Stimulated activated CD4-positive, alpha-beta T cell treated with anti-CD3 and anti-CD28 coated beads, Interleukin-15, amount 100 ng/mL, for 24 hours (primary cell): ENCODE results near the gene TWF2.
A peak's percentile ranks its signal among the peaks of the same experiment; 100 is the strongest.

ENCODE experiments used
- DNase-seq: peaks from one replicate; pipeline ENCODE4 v3.0.0-alpha.2; 2020

TWF2 gene

DNA sequence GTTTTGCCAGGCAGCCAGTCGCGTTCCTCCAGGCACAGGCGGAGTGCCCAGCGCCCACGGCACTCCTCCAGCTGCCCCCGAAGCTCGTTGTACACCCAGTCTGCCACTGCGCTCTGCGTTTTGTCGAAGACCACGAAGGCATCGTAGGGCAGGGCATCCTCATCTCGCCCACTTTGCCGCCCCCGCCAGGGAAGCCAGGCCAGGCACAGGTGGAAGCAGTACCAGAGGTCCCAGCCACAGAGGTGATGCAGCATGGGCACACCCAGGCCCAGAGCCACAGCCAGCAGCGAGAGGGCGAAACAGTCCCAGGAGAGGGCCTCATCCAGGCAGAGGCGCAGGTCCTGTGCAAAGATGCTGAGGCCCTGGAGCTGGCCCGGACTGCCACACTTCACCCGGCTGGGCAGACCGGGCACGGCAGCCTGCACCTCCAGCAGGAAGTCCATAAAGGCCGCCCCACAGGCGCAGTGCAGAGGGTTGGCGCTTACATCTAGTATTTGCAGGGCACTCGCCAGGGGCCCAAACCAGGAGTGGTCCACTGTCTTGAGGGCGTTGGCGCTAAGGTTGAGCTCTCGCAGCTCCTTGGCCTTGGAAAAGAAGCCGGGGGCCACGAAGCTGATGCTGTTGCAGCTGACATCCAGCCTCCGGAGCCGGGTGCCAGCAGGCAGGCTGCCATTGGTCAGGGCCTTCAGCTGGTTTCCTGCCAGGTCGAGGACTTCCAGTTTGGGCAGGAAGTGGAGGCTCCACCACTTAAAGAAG, 17.2 kb downstream of the TWF2 start:
- peak; percentile 57 for DNase-seq

DNA sequence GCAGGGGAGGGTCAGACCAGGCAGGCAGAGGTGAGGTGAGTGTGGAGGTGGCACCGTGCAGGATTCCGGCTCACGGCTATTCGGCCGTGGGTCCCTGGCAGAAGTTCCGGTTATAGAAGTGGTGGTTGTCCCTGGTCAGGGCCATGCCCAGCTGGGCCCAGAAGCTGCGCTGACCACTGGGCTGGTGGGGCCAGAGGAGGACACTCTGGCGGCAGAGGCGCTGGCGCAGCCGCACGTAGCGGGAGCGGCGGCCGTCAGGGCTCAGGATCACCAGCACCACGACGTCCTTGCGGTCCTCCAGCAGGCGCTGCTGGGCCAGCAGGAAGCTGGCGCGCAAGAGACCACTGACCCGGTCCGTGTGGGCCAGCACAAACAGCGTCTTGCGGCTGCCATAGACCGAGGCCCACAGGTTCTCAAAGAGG, 17.8 kb downstream of the TWF2 start:
- no peak for DNase-seq

DNA sequence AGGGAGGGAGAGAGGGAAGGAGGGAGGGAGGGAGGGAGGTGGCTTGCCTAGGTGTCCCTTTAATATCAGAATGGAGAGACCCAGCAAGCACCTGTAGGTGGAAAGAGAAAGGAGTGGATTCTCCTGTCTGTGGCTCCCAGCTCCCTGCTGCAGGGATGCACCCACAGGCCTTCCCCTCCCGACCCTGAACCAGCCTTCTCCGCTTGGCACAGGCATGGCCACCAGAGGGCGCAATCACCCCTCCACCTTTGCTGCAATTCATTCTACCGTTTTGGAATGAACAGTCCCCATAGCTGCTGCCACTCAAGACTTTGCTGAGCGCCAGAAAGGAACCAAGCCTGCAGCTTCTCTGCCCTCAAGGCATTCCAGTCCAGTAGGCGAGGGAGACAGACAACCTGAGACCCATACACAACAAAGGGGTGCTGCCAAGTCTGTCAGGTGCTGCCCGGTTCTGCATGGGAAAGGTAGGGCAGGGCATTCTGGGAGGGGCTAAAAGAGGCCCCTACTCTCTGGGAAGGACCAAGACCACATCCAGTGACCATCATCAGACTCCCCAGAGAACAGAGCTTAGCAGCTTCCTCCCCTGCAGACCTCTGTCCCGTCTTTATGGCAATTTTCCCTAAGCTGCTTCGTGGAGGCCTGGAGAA, 18.5 kb downstream of the TWF2 start:
- DNase-seq = peak; percentile 93

DNA sequence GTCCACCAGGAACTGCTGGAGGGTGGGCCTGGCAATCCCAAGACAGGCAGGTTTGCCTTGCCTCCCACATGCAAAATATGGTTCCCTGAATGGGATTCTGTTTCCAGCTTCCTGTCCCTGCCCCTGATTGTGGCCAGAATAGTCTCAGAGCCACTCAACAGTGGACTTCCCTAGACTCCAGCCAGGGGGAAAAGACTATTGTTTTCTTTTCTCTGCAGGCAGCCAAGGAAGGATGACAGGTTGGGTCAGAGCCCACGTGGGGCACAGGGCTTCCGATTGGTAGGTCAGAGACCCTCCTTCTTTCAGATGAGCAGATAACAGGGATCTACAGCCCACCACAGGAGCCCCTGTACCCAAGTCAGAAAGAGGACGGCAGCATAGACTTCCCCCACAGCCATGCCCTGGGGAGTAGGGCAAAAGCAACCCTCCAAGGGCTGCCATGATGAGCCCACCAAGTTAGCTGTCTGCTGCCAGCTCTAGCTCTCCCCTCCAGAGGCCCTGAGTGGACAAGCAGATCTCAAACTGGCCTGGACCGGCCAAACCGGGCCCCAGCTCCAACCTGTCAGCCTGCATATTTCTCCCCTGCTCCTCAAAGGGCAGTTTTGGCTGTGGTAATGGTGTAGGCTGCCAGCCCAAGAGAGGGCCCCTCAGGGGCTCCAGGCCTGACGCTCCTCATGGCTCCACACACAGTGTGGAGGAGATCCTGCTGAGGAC, 19.9 kb downstream of the TWF2 start:
- DNase-seq = no peak

DNA sequence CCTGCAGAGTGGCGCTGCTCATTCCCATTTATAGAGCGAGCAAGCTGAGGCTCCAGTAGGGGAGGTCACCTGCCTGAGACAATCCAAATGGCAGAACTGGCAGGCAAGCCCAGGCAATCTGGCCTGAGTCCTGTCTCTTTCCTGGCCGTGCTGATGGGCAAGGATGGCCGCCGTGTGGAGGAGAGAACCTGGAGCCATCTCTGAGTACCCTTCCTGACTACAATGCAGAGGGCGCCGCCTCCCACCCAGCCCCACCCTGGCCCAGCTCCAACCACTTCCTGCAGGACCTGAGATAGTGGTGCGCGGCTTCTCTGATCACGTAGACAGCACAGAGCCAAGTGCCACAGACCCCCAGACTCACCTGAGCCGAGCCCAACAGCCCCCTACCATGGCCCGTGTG, 20.5 kb downstream of the TWF2 start:
- DNase-seq = peak; percentile 48

DNA sequence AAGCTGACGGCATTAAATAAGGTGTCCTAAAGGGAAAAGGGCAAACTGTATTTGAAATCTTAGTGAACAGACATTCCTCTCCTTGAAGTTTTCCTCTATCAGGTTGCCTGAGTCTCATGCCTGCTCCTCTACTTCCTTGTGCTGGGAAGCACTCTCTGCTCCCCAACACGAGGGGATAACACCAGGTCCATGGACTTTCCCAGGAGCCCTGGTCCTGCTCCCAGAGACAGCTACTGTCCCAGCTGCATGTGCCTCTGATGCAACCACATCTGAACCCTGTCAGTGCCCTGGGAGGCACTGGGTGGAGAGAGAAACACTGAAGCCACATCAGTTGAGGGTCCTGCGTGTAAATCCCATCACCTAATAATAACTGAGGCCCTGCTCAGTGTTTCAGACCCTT, 20.9 kb downstream of the TWF2 start:
- no peak for DNase-seq

DNA sequence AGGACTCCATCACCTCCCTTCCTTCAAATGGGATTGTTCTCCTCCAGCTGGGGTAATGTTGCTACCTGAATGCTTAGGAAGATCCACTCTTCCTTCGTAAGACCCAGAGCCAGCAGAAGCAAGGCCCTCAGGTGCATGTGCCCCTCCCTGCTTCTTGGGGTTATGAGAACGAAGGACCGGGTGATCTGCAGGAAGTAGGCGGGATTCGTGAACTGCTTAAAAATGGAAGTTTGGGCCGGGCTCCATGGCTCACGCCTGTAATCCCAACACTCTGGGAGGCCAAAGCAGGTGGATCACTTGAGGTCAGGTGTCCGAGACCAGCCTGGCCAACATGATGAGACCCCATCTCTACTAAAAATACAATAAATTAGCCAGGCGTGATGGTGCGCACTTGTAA, 21.6 kb downstream of the TWF2 start:
- no peak for DNase-seq

DNA sequence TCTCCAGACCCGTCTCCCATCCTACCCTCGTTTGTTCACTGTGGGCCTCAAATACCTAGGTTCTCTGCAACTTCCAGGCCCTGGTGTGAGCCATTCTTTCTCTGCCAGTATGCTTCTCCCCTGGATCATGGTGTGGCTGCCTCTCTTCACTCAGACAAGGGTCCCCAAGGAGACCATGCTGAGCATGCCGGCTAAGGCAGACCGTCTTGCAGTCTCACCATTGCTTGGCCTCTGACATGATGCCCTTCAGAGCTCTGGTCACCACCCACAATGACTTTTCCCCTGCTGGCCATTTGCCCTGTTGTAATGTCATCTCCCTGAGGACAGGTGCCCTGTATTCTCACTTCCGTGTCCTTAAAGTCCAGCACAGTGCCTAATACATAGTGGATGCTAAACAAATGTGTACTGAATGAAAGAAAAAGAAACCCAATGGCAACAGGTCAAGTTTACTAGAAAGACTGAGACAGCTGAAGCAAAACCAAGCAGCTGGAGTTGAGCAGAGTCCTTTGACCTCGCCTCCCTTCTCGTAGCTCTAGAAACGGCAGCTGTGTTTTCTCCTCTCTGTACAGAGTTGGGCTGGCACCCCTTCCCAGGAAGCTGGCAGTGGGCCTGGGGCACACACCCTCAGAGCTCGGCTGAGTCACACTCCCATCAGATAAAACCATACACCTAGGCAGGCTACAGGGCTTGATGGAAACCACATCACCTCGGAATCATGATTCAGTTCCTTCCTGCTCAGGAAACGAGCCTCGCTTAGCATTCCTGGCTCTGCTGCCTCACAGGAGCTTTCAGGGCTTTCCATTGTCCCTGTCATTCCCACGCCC, 22.2 kb downstream of the TWF2 start:
- DNase-seq = peak; percentile 72

DNA sequence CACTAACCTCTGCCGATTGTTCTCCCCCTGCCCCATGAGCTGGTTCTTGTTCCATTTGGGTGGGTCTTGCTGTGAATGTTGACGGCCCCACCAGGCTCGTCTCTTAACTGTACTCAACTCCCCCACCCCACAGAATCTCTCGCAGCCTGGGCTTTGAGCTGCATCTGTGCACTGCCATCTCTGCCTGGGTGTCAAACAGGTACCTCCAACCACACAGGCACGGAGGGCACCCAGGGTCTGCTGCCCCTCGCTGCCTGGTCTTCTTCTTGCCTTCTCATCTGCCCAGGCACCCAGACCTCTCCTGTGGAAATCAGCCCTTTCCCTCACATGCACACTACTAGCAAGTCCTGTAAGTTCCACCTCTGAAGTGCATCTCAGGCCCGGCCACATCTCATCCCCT, 23.6 kb downstream of the TWF2 start:
- no peak for DNase-seq

DNA sequence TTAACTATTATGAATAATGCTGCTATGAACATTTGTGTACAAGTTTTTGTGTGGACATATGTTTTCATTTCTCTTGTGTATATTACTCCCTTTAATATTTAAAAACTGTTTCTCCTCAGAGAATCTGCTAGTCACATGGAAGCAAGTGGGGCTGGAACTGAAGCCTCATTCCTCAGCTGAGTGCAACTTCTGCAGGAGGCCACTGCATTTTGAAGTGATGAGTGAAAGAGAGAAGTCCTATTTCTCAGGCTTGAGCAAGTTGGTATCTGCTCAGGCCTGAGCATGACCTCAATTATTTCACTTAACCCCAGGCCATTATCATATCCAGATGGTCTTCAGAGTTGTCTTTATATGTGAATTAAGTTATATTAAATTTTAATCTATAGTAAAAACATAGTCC, 25.1 kb downstream of the TWF2 start:
- no peak for DNase-seq

DNA sequence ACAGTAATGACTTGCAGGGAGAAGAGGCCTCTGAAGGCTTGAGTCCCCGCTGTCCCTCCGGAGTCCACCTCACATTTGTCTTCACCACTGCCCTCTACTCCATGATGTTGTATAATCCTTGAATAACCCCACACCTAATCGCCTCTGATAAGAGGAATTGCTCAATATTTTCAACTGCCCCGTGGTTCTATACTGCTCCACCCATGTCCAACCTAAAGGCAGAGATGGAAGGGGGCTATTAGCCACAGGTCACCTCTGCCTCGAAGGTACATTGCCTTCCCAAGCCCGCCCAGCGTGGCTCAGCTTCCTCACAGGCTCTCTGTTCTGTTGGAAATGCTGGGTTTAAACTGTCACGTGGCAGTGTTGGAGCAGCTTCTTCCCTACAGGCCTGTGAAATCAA, 26.0 kb downstream of the TWF2 start:
- no peak for DNase-seq

DNA sequence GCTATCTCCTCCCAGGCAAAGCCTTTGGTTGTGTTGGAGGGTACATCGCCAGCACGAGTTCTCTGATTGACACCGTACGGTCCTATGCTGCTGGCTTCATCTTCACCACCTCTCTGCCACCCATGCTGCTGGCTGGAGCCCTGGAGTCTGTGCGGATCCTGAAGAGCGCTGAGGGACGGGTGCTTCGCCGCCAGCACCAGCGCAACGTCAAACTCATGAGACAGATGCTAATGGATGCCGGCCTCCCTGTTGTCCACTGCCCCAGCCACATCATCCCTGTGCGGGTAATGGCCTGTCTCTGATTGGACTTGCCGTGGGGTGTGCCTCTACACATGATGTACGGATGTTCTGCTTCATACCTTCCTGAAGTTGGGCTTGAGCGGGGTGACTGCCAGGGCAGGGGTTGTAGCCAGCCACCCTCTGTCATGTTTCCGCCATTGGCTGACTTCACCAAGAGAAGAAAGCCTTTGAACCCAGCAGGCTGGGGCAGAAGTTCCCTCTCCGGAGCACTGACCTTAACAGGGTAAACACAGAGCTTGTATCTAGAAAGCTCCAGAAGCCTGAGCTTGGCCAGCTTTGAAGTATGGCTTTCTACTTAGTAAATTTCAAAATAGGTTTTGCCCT, 27.6 kb downstream of the TWF2 start:
- no peak for DNase-seq

DNA sequence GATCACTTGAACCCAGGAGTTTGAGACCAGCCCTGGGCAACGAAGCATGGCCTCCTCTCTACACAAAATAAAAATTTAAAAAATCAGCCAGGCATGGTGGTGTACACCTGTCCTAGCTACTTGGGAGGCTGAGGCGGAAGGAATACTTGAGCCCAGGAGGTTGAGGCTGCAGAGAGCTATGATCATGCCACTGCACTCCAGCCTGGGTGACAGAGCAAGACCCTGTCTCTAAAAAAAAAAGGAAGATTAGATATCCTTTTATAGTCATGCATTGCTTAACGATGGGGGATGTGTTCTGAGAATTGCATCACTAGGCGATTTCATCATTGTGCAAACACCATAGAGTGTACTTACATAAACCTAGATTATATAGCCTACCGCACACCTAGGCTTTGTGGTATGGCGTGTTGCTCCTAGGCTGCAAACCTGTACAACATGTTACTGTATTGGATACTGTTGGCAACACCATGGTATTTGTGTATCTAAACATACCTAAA, 28.4 kb downstream of the TWF2 start:
- DNase-seq = no peak

DNA sequence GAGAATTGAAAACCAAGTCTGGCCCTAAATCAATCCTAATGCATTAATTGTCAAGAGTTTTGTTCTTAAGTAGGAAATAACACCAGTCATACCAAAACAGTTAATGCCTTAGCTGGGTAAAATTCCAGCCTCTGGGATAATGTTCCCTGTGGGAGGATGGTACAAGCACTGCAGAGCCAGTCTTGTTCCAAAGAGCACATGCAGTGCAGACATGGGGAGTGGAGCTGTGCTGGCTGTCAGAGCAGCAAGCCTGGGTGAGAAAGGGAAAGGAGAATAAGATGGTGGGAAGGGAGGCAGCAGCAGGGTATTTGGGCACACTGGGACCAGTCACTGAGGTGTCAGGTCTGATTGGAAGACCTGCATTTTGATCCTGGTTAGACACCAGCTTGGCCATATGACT, 28.9 kb downstream of the TWF2 start:
- no peak for DNase-seq

DNA sequence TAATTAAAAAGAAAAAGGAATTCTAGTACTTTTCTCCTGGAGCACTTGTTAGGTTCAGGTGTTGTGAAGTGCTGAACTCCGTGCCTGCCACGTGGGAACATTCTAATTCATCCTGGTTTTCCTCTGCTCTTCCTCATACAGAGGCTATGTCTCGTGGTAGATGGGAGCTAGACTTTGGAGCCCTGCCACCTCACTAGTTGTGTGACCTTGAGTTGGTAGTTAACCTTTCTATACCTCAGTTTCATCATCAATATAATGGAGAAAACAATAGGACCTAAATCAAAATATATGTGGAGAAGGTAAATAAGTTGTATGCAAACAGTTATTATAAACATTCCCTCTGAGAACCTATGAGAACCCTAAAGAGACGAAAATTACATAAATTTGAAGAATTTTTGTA, 30.4 kb downstream of the TWF2 start:
- no peak for DNase-seq

DNA sequence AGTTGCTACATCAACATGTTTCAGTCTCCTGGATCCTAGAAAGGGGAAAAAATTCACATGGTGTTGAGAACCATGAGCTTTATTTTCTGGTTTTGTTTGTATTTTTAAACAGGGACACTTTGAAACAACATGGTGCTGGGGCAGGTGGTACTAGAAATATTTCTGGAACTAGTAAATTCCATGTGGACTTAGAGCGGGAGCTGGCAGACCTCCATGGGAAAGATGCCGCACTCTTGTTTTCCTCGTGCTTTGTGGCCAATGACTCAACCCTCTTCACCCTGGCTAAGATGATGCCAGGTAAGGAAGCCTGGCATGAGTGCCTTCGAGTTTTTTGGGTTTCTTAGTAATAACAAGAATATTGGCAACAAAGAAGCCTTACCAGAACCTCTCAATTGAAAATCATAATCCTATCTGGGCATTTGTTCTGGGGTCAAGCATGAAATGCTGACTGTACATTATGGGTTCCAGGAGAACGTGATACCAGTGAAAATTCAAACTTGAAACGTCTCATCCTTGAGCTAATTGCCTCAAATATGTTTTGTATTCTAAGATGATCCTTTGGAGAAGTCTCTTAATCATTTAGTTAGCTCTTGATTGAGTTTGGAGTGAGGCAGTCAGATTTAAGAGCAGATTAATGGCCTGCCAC, 33.1 kb downstream of the TWF2 start:
- no peak for DNase-seq

DNA sequence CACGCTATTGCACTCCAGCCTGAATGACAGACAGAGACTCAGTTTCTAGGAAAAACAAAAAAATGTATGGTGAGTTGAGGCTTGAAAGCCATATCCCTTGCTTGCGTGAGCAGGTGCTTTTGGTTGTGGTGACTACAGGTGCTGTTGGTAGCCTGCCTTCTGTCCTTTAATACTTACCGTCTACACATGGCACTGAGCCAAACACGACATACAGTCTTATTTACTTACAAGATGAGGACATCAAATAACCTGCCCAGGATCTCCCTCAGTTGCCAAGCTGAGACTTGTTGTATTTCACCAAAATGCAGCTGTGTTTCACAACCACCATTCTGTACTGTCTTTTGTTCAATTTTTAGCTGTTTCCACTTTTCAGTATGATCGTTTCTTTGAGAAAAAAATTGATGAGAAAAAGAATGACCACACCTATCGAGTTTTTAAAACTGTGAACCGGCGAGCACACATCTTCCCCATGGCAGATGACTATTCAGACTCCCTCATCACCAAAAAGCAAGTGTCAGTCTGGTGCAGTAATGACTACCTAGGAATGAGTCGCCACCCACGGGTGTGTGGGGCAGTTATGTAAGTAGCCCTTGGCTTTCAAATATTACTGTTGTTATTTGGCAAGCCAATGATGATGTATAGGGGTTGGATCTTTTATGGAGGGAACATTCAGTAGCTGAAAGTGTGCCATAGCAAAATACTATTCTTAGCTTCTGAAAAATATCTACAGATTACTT, 34.5 kb downstream of the TWF2 start:
- peak; percentile 41 for DNase-seq

DNA sequence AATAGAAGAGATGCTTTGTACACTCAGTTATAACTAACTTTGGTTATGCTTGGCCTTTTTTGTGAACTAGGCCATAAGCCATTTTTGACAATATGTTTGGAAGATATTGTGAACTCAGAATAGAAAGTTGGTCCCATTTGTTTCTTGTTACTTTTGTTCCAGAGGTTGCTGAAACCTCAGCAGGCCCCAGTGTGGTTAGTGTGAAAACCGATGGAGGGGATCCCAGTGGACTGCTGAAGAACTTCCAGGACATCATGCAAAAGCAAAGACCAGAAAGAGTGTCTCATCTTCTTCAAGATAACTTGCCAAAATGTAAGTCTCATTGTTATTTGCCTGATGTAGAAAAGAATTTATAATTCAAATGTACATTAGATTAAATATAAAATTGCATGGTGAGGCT, 35.3 kb downstream of the TWF2 start:
- DNase-seq = no peak

DNA sequence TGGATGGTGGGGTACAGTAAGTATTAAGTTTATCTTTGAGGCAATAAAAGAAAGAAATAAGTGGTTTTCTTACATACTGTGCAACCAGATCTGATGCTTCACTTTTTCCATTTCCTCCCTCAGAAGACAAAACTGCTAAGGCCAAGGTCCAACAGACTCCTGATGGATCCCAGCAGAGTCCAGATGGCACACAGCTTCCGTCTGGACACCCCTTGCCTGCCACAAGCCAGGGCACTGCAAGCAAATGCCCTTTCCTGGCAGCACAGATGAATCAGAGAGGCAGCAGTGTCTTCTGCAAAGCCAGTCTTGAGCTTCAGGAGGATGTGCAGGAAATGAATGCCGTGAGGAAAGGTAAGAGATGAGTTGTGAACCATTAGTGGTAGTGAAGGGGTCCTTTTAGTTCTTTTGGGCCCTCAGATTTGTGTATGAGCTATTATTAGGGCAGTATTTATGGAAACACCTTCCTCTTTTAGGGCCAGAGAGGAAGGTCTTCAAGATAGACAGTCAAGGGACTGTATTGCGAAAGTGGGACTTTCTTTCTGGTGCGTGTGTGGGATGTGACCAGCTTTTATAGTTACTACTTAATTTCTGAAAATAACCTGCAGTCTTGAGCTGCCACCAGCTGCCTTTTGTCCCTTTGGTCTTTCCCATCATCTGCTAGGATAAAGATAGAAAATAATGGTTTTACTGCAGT, 36.4 kb downstream of the TWF2 start:
- no peak for DNase-seq

DNA sequence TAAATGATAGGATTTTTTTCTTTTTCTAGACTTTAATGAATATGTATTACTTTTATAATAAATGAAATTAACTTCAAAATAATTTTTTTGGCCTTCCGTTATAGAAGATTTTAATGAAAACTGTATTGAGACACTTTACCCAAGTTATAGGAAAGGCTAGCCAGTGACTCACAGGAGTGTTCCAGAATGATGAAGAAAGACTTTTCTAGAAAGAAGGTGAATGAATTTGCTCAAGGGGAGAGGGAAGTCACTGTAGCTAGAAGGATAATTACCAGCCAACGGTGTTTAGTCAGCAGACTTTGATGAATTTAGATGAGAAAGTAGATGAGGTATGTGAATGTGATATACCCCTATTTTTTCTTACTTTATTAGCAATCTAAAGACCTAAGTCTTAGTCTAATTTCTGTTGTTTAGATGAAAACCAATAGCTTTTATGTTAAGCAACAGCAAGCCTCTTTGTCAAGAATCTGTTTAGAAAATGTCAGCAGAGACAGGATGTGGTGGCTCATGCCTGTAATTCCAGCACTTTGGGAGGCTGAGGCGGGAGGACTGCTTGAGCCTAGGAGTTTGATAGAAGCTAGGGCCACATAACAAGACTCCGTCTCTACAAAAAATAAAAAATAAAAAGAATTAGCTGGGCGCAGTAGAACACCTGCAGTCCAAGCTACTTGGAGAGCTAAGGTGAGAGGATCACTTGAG, 37.8 kb downstream of the TWF2 start:
- DNase-seq = no peak
